HG02852 (cell line): Measurements from ENCODE around the gene IGBP1.
"Not testable (repeated sequence)": the region's sequence is repeated elsewhere in the genome, so short reads cannot be mapped to it uniquely, and the experiment has no call there.

ENCODE experiments used
- ATAC-seq: cut with Tn5 transposase; IDR thresholded peaks from one replicate; pipeline ENCODE4 v1.9.1; 2021; ENCODE audit warnings: mild to moderate bottlenecking, moderate library complexity; ENCODE audit not compliant: unreplicated experiment

The IGBP1 gene

GRCh38 chrX:70166601-70167590 lies 33.6 kb downstream of the IGBP1 start:
- no peak for ATAC-seq

GRCh38 chrX:70168238-70169188 lies 35.3 kb downstream of the IGBP1 start:
- ATAC-seq: no peak

DNA sequence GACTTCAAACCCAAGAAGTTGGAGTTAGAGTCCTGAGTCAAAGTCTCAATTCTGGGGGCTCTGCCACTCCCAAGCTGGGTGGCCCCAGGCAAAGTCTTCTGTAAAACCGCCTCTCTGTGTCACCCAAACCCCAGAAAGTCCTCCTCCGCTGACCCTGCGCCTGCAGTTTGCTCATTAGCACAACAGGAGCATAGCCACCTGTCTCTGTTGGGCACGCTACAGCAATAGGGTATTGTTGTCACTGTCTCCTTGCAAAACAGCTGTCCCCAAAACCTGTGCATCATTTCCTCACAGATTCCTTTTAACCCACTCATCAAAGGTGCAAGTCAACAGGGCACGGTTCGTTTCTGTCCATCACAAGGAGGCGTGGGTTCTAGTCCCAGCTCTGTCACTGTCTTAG lies 36.0 kb downstream of the IGBP1 start:
- no peak for ATAC-seq

GRCh38 chrX:70171624-70172023 lies 38.4 kb downstream of the IGBP1 start:
- ATAC-seq: no peak

DNA sequence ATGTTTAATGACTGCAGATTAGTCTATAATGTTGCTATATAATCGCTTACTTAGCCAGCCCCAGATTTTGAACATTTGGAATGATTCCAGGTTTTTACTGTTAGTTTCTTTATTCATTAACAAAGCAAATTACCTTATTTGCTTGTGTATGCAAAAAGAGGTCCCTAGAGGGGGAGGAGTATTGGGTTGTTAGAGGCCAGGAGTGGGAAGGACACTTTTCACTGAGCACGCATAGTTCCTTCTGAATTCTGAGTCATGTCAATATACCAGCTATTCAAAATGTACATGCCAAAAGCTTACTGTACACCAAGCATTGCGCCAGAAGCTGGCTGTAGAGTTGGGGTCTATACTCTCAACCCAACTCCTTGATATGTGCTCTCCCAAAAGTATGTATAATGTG lies 39.0 kb downstream of the IGBP1 start:
- no peak for ATAC-seq

GRCh38 chrX:70172964-70173363 lies 39.7 kb downstream of the IGBP1 start:
- no peak for ATAC-seq

DNA sequence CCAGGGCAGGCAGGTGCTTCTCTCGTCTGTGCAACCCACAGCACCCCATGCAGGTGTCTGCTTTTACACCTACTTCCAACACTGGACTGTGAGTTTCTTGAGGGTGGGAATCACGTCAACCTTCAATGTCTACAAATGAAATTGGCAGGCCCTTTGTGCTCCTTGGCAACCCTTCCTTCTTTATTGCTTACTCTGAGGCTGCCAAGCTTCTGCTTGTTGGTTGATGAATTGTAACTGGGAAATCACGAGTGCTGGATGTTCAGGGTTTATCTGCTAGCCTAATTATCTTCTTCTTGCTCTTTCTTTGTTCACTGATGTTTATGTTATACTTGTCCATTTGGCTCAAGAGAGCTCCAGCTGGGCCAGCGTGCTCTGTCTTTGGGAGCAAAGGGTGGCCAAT lies 41.5 kb downstream of the IGBP1 start:
- no peak for ATAC-seq

DNA sequence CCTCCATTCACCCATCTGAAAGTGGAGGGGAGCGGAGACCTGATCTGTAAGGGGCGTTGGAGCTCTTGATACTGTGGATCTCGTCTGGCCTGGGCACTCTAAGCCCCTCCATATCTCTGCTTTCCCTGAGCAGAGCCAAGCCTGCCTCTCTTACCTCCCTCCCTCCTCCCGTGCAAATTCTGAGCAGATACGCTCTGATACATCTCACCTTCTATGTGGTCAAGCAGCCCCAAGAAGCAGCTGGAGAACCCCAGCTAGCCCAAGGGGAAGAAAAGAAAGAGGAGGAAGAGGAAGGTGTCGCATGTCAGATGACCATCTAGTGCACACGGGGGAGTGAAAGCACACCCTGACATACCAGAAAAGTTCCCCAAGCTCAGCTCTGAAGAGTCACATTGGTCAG lies 42.1 kb downstream of the IGBP1 start:
- no peak for ATAC-seq

- no peak for ATAC-seq
These were observed 43.8 kb downstream of the IGBP1 start, which contains the start of gene DGAT2L6 for GRCh38 chrX:70176938-70177533. TSS of gene DGAT2L6 (plus strand) at chrX:70177483. CDS start at chrX:70177583, 100 bp downstream.

GRCh38 chrX:70183091-70183490 lies 49.8 kb downstream of the IGBP1 start:
- no peak for ATAC-seq

DNA sequence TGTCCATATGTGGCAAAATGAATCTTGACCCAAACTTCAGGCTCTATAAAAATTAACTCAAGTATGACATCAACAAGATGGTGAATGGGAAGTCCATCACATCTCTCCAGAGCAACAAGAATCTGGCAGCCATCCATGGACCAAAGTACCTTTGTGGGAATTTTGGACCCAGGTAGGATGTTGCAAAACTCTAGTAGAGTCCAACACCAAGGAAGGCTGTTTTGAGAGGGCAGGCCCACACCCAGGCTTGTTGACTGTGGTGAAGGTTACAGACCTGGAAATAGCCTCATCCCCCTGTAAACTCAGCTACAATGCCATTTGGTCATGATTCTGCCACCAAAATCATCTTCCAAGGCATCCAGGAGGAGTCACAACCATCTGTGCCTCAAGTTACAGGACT lies 57.0 kb downstream of the IGBP1 start:
- no peak for ATAC-seq

DNA sequence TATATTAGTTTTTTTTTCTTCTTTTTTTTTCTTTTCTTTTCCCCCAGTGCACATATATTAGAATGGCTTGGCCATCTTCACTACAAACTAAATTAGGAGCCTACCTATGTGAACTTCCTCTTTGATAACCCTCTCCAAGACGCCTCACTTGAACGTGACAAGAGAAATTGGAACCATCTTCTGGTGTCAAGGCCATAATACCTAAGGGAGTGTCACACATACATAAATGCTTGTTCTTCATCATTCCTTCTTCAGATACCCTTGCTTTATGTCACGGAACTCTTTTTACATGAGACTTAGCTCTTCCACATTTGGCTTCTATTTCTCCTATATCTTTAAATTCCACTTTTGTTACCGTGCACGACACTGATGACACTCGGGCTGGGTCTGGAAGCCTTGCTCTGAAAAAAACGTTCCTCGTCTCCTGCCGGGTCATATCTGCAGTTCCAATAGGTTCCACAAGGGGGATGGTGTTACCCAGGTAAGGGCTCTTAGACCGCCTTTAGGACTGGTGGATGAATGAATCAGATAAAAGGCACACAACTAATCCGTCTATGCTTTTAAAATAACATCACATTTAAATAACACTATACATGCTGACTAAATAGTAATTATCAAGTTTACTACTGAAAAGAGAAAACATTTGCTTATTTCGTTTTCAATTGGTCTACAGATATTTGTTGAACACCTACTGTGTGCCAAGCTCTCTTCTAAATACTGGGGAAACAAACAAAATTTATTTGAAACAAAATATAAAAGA lies 63.9 kb downstream of the IGBP1 start:
- peak; percentile 85 for ATAC-seq

GRCh38 chrX:70201732-70202131 lies 68.5 kb downstream of the IGBP1 start:
- ATAC-seq: no peak

DNA sequence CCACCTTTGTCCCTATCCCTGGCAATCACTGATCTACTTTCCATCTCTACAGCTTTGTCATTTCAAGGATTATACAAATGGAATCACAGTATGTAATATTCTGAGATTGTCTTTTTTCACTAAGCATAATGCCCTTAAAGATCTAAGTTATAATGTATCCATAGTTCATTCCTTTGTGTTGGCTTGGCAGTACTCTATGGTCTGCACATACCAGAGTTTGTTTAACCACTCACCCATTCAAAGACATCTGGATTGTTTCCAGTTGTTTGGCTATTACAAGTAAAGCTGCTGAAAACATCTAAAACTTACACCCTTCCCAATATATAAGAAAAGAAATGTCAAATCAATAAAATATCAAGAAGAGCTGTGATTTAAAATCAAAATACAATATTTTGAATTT lies 75.2 kb downstream of the IGBP1 start:
- no peak for ATAC-seq

DNA sequence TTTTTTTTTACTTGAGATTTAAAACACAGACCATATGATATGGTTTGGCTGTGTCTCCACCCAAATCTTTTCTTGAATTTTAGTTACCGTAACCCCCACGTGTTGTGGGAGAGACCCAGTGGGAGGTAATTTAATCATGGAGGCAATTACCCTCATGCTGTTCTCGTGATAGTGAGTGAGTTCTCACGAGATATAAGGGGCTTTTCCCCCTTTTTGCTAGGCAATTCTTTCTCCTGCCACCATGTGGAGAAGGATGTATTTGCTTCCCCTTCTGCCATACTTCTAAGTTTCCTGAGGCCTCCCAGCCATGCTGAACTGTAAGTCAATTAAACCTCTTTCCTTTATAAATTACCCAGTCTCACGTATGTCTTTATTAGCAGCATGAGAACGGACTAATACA lies 76.3 kb downstream of the IGBP1 start:
- ATAC-seq: not testable (repeated sequence)
